T-helper 2 cell treated with Interferon-gamma antibody and Interleukin-4, amounts not matched to agents 5 μg/mL and 100 μg/mL, for 36 hours (primary cell): ENCODE measurements around the gene MAML2.

Source experiments
- DNase-seq: peaks from one replicate; pipeline ENCODE4 v3.0.0; 2021; ENCODE audit warnings: low spot score
- H3K27ac Mint-ChIP-seq: one replicate; pipeline ENCODE4 v1.8.0; 2021; ENCODE audit warnings: mild to moderate bottlenecking, mixed read lengths
- H3K27me3 Mint-ChIP-seq: one replicate; pipeline ENCODE4 v1.8.0; 2021; ENCODE audit warnings: low read depth, mixed read lengths
- H3K36me3 Mint-ChIP-seq: one replicate; pipeline ENCODE4 v1.8.0; 2021; ENCODE audit warnings: low read depth, mixed read lengths
- H3K4me1 Mint-ChIP-seq: one replicate; pipeline ENCODE4 v1.8.0; 2021; ENCODE audit warnings: low read depth, mixed read lengths
- H3K4me3 Mint-ChIP-seq: one replicate; pipeline ENCODE4 v1.8.0; 2022; ENCODE audit warnings: mild to moderate bottlenecking, moderate library complexity, mixed read lengths
- H3K9me3 Mint-ChIP-seq: one replicate; pipeline ENCODE4 v1.8.0; 2021; ENCODE audit warnings: mixed read lengths

The MAML2 gene

GRCh38 chr11:96010683-96011082 is 332.3 kb downstream of the MAML2 start:
- Mint-ChIP-seq H3K4me3 (no peak overlapping the region), H3K36me3 (peaks cover 1% of the 10 kb centered on the region), H3K27ac (no peak overlapping the region), H3K4me1 (peaks cover 38% of the 10 kb centered on the region), H3K27me3 (no peaks in the 10 kb centered on the region), H3K9me3 (no peaks in the 10 kb centered on the region)
- DNase-seq: no peak

- DNase-seq: no peak
These were observed 334.8 kb downstream of the MAML2 start for GRCh38 chr11:96008161-96008720.

GRCh38 chr11:96006037-96006436 is 337.0 kb downstream of the MAML2 start:
- DNase-seq: no peak
- Mint-ChIP-seq H3K27ac (no peak overlapping the region), H3K4me1 (no peaks in the 10 kb centered on the region), H3K4me3 (no peak overlapping the region), H3K27me3 (no peaks in the 10 kb centered on the region), H3K36me3 (peaks cover 8% of the 10 kb centered on the region), H3K9me3 (peaks cover 7% of the 10 kb centered on the region)

More at GRCh38 chr11:96008161-96008720, 334.8 kb downstream of the MAML2 start:
- Mint-ChIP-seq H3K9me3 (peaks cover 7% of the 10 kb centered on the region), H3K4me3 (no peak overlapping the region), H3K27me3 (no peaks in the 10 kb centered on the region), H3K36me3 (peaks cover 3% of the 10 kb centered on the region), H3K27ac (no peak overlapping the region), H3K4me1 (peaks cover 15% of the 10 kb centered on the region)

GRCh38 chr11:96004862-96005261 is 338.1 kb downstream of the MAML2 start:
- Mint-ChIP-seq H3K4me3 (no peak overlapping the region), H3K9me3 (peaks cover 7% of the 10 kb centered on the region)
- DNase-seq: no peak

DNA sequence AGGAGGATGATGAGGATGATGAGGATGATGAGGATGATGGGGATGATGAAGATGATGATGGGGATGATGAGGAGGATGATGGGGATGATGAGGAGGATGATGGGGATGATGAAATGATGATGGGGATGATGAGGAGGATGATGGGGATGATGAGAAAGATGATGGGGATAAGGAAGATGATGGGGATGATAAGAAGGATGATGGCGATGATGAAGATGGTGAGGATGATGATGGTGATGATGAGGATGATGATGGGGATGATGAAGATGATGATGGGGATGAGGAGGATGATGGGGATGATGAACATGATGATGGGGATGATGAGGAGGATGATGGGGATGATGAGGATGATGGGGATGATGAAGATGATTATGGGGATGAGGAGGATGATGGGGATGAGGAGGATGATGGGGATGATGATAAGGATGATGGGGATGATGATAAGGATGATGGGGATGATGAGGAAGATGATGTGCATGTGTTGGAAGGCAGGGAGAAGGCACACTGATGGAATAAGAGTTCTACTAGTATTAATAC is 340.2 kb downstream of the MAML2 start:
- Mint-ChIP-seq H3K9me3 (peaks cover 7% of the 10 kb centered on the region), H3K27me3 (no peaks in the 10 kb centered on the region), H3K36me3 (peaks cover 8% of the 10 kb centered on the region), H3K27ac (no peak overlapping the region), H3K4me3 (no peak overlapping the region), H3K4me1 (no peaks in the 10 kb centered on the region)
- no peak for DNase-seq

More at GRCh38 chr11:96004862-96005261, 338.1 kb downstream of the MAML2 start:
- H3K36me3 Mint-ChIP-seq: peaks cover 8% of the 10 kb centered on the region
- H3K4me1 Mint-ChIP-seq: no peaks in the 10 kb centered on the region
- no peak overlapping the region for H3K27ac Mint-ChIP-seq
- H3K27me3 Mint-ChIP-seq: no peaks in the 10 kb centered on the region

- no peaks in the 10 kb centered on the region for H3K27me3 Mint-ChIP-seq
- no peak overlapping the region for H3K4me3 Mint-ChIP-seq
- peaks cover 8% of the 10 kb centered on the region for H3K36me3 Mint-ChIP-seq
- peaks cover 7% of the 10 kb centered on the region for H3K9me3 Mint-ChIP-seq
- H3K4me1 Mint-ChIP-seq: no peaks in the 10 kb centered on the region
- DNase-seq: no peak
- H3K27ac Mint-ChIP-seq: no peak overlapping the region
These were observed 340.7 kb downstream of the MAML2 start for GRCh38 chr11:96002339-96002738.

DNA sequence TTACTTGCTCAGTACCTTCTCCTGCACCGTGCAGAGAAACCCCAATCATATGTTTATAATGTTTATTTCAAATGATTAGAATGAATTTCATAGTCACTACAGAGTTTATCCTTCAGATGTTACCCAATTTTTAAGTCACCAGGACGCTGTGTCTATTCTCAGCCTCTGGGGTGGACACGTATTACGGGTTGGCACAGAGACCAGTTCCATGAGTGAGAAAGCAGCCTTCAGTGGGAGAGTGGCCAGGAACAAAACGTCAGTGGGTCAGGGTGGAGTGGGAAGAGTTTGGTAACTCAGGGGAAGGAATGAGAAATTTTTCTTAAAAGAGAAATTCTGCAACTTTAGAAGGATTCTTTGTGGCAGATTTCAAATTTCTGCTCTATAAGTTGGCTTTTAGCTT is 342.0 kb downstream of the MAML2 start:
- H3K27ac Mint-ChIP-seq: no peak overlapping the region
- peaks cover 8% of the 10 kb centered on the region for H3K36me3 Mint-ChIP-seq
- no peak for DNase-seq

GRCh38 chr11:95999711-96000406 is 343.1 kb downstream of the MAML2 start:
- DNase-seq: no peak
- H3K36me3 Mint-ChIP-seq: peaks cover 6% of the 10 kb centered on the region
- no peaks in the 10 kb centered on the region for H3K27me3 Mint-ChIP-seq
- no peak overlapping the region for H3K27ac Mint-ChIP-seq
- no peaks in the 10 kb centered on the region for H3K4me1 Mint-ChIP-seq
- no peak overlapping the region for H3K4me3 Mint-ChIP-seq
- H3K9me3 Mint-ChIP-seq: peaks cover 3% of the 10 kb centered on the region

More for the DNA sequence above, 342.0 kb downstream of the MAML2 start:
- H3K27me3 Mint-ChIP-seq: no peaks in the 10 kb centered on the region
- no peak overlapping the region for H3K4me3 Mint-ChIP-seq
- H3K4me1 Mint-ChIP-seq: no peaks in the 10 kb centered on the region
- H3K9me3 Mint-ChIP-seq: peaks cover 7% of the 10 kb centered on the region

DNA sequence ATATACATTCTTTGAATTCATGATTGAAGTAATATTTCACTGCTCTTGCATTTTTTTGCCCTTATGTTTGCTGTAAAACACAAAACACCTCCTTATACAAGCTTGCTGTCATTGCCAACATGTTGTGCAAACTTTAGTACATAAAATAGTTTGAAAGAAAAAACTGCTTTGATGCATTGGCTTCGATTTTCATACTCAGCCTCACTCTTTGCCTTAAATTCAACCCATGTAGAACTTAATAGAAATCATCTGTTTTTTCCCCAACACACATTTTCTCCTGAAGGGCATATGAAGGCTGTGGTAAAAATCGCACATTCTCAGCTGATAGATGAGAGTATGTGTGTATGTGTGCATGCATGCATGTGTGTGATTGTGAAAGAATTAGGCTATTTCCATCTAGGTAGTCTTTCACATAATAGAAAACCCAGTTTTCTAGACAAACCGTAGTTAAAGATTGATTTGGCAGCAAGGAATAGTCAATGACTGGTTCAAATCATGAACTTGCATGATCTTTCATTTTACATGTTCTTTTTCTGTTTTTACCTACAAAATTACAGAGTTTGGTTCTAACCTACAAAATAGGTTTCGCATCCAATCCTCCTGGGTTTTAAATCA is 346.3 kb downstream of the MAML2 start:
- Mint-ChIP-seq H3K9me3 (no peaks in the 10 kb centered on the region), H3K27me3 (no peaks in the 10 kb centered on the region)
- DNase-seq: no peak

DNA sequence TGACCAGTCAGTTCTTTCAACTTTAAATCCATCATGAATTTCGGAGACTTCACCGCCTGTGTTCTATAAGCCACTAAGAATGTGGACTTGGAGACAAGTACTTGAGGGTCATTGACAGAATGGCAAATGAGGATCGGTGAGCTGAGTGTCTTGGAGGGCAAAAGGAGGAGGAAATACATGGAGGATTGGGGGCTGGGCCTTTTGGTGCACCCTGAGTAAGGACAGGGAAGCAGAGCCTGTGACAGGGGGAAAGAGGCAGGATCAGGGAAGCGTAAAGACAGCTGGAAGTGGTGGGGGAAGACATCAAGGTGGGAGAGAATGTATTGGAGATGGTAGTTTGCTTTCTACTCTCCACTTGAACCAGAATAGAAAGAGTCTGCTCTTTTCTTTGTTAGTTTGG is 348.7 kb downstream of the MAML2 start:
- peaks cover 16% of the 10 kb centered on the region for H3K36me3 Mint-ChIP-seq
- H3K4me3 Mint-ChIP-seq: no peak overlapping the region
- H3K27me3 Mint-ChIP-seq: no peaks in the 10 kb centered on the region
- peaks cover 12% of the 10 kb centered on the region for H3K4me1 Mint-ChIP-seq
- H3K27ac Mint-ChIP-seq: no peak overlapping the region
- no peaks in the 10 kb centered on the region for H3K9me3 Mint-ChIP-seq
- no peak for DNase-seq

More for the DNA sequence above, 346.3 kb downstream of the MAML2 start:
- Mint-ChIP-seq H3K4me3 (no peak overlapping the region), H3K4me1 (peaks cover 3% of the 10 kb centered on the region), H3K36me3 (peaks cover 2% of the 10 kb centered on the region), H3K27ac (no peak overlapping the region)

- no peak for DNase-seq
- Mint-ChIP-seq H3K9me3 (no peaks in the 10 kb centered on the region), H3K27ac (no peak overlapping the region), H3K36me3 (peaks cover 18% of the 10 kb centered on the region), H3K4me1 (peaks cover 12% of the 10 kb centered on the region), H3K4me3 (no peak overlapping the region), H3K27me3 (no peaks in the 10 kb centered on the region)
These were observed 349.3 kb downstream of the MAML2 start for GRCh38 chr11:95993438-95994298.

DNA sequence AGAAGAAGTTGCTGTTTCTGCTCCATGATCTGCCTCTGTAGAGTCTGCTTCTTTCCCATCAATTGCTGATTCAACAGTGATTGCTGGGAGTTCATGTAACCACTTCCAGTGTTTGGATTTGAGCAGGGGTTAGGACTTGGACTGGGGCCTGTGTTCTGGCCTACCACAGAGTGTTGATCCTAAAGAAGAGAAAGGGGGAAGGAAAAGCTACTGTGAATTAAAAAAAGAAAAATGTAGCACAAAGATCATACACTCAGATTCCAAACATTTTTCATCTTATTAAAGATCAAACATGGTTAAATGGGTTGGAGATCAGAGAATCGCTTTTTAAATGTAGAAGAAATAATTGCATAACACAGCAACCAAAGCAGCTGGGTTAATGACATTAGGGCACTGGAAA is 351.4 kb downstream of the MAML2 start:
- peaks cover 22% of the 10 kb centered on the region for H3K36me3 Mint-ChIP-seq
- no peak overlapping the region for H3K27ac Mint-ChIP-seq

DNA sequence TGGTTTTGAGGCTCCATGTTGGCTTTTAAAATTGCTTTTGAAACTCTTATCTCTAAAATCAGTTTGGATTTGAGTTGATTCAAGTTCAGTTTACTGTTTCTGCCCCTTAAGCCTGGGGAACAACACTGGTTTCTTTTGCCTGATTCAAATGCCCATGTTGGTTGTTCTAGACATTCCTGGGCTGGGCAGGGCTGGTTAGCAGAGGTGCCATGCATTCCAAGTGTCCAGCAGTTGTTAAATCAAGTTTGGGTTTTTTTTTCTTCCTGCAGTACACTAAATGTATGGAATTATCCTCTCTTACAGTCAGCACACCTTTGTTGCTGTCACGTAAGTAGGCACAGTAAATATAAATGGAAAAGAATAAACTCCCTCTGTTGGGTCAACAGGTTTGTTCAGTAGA is 351.9 kb downstream of the MAML2 start:
- Mint-ChIP-seq H3K9me3 (no peaks in the 10 kb centered on the region), H3K27me3 (no peaks in the 10 kb centered on the region), H3K27ac (no peak overlapping the region), H3K4me3 (no peak overlapping the region), H3K36me3 (peaks cover 22% of the 10 kb centered on the region), H3K4me1 (peaks cover 13% of the 10 kb centered on the region)
- DNase-seq: no peak

More for the DNA sequence above, 351.4 kb downstream of the MAML2 start:
- Mint-ChIP-seq H3K9me3 (no peaks in the 10 kb centered on the region), H3K27me3 (no peaks in the 10 kb centered on the region), H3K4me3 (no peak overlapping the region), H3K4me1 (peaks cover 13% of the 10 kb centered on the region)
- DNase-seq: no peak
